Measurements from ENCODE around the gene ISOC2. TPM values are rescaled to one million over a fixed set of nuclear protein-coding genes. Genes with fewer than 3 reads are reported as not detected.

Gene ISOC2
- total RNA-seq, 1 experiment from 2014 or later = 102 TPM

Other genes with a start within 250 kb of the ISOC2 start
- 7.8 and 9.5 TPM in 2 replicates for gene TMEM86B, start 232.9 kb downstream of the ISOC2 start, total RNA-seq (2014; rRNA removed; shearing (Covaris generic); ENCODE audit: low replicate concordance)
- gene PPP6R1, start 202.6 kb downstream of the ISOC2 start, total RNA-seq (2014; rRNA removed; shearing (Covaris generic); ENCODE audit: low replicate concordance) = 134 and 231 TPM in 2 replicates
- gene HSPBP1, start 181.5 kb downstream of the ISOC2 start, total RNA-seq (2014; rRNA removed; shearing (Covaris generic); ENCODE audit: low replicate concordance) = 35.0 and 62.5 TPM in 2 replicates
- gene BRSK1, start 177.6 kb downstream of the ISOC2 start, total RNA-seq (2014; rRNA removed; shearing (Covaris generic); ENCODE audit: low replicate concordance) = 15.5 and 31.0 TPM in 2 replicates
- 0.61 TPM in 1 of 2 replicates, not detected in the other for gene TMEM150B, start 136.3 kb downstream of the ISOC2 start, total RNA-seq (2014; rRNA removed; shearing (Covaris generic); ENCODE audit: low replicate concordance)
- 10.3 and 46.1 TPM in 2 replicates for gene KMT5C, start 121.8 kb downstream of the ISOC2 start, total RNA-seq (2014; rRNA removed; shearing (Covaris generic); ENCODE audit: low replicate concordance)
- not detected in 2 replicates for gene COX6B2, start 106.9 kb downstream of the ISOC2 start, total RNA-seq (2014; rRNA removed; shearing (Covaris generic); ENCODE audit: low replicate concordance)
- gene GARIN5B, start 98.4 kb downstream of the ISOC2 start, total RNA-seq (2014; rRNA removed; shearing (Covaris generic); ENCODE audit: low replicate concordance) = not detected in 2 replicates
- gene IL11, start 91.2 kb downstream of the ISOC2 start, total RNA-seq (2014; rRNA removed; shearing (Covaris generic); ENCODE audit: low replicate concordance) = 0.40 and 0.41 TPM in 2 replicates
- gene TMEM190, start 84.8 kb downstream of the ISOC2 start, total RNA-seq (2014; rRNA removed; shearing (Covaris generic); ENCODE audit: low replicate concordance) = not detected in 2 replicates
- gene TMEM238, start 77.3 kb downstream of the ISOC2 start, total RNA-seq (2014; rRNA removed; shearing (Covaris generic); ENCODE audit: low replicate concordance) = 0.89 and 8.0 TPM in 2 replicates
- gene RPL28, start 75.7 kb downstream of the ISOC2 start, total RNA-seq (2014; rRNA removed; shearing (Covaris generic); ENCODE audit: low replicate concordance) = 959 and 1,311 TPM in 2 replicates
- 291 and 1,094 TPM in 2 replicates for gene UBE2S, start 53.9 kb downstream of the ISOC2 start, total RNA-seq (2014; rRNA removed; shearing (Covaris generic); ENCODE audit: low replicate concordance)
- not detected in 2 replicates for gene SHISA7, start 18.3 kb downstream of the ISOC2 start, total RNA-seq (2014; rRNA removed; shearing (Covaris generic); ENCODE audit: low replicate concordance)
- gene C19orf85, start 3.1 kb upstream of the ISOC2 start, total RNA-seq (2014; rRNA removed; shearing (Covaris generic); ENCODE audit: low replicate concordance) = not detected in 2 replicates
- gene ZNF628, start 15.0 kb upstream of the ISOC2 start, total RNA-seq (2014; rRNA removed; shearing (Covaris generic); ENCODE audit: low replicate concordance) = 1.1 and 6.2 TPM in 2 replicates
- gene NAT14, start 23.5 kb upstream of the ISOC2 start, total RNA-seq (2014; rRNA removed; shearing (Covaris generic); ENCODE audit: low replicate concordance) = 29.7 and 57.2 TPM in 2 replicates
- gene SSC5D, start 26.8 kb upstream of the ISOC2 start, total RNA-seq (2014; rRNA removed; shearing (Covaris generic); ENCODE audit: low replicate concordance) = 1.0 TPM in 1 of 2 replicates, not detected in the other
- gene SBK2, start 75.5 kb upstream of the ISOC2 start, total RNA-seq (2014; rRNA removed; shearing (Covaris generic); ENCODE audit: low replicate concordance) = not detected in 2 replicates
- gene SBK3, start 83.9 kb upstream of the ISOC2 start, total RNA-seq (2014; rRNA removed; shearing (Covaris generic); ENCODE audit: low replicate concordance) = not detected in 2 replicates
- 5.0 and 8.5 TPM in 2 replicates for gene ZNF579, start 119.2 kb upstream of the ISOC2 start, total RNA-seq (2014; rRNA removed; shearing (Covaris generic); ENCODE audit: low replicate concordance)
- gene FIZ1, start 137.9 kb upstream of the ISOC2 start, total RNA-seq (2014; rRNA removed; shearing (Covaris generic); ENCODE audit: low replicate concordance) = 6.4 and 12.2 TPM in 2 replicates
- 8.4 and 20.3 TPM in 2 replicates for gene ZNF524, start 138.6 kb upstream of the ISOC2 start, total RNA-seq (2014; rRNA removed; shearing (Covaris generic); ENCODE audit: low replicate concordance)
- 3.6 and 8.6 TPM in 2 replicates for gene ZNF865, start 144.0 kb upstream of the ISOC2 start, total RNA-seq (2014; rRNA removed; shearing (Covaris generic); ENCODE audit: low replicate concordance)
- gene ZNF784, start 162.9 kb upstream of the ISOC2 start, total RNA-seq (2014; rRNA removed; shearing (Covaris generic); ENCODE audit: low replicate concordance) = 2.8 and 3.5 TPM in 2 replicates
- gene ZNF580, start 179.4 kb upstream of the ISOC2 start, total RNA-seq (2014; rRNA removed; shearing (Covaris generic); ENCODE audit: low replicate concordance) = 44.3 and 47.5 TPM in 2 replicates
- 119 and 128 TPM in 2 replicates for gene ZNF581, start 182.0 kb upstream of the ISOC2 start, total RNA-seq (2014; rRNA removed; shearing (Covaris generic); ENCODE audit: low replicate concordance)
- 26.2 and 54.8 TPM in 2 replicates for gene CCDC106, start 186.6 kb upstream of the ISOC2 start, total RNA-seq (2014; rRNA removed; shearing (Covaris generic); ENCODE audit: low replicate concordance)
- gene U2AF2, start 193.4 kb upstream of the ISOC2 start, total RNA-seq (2014; rRNA removed; shearing (Covaris generic); ENCODE audit: low replicate concordance) = 107 and 272 TPM in 2 replicates
- gene EPN1, start 213.6 kb upstream of the ISOC2 start, total RNA-seq (2014; rRNA removed; shearing (Covaris generic); ENCODE audit: low replicate concordance) = 21.2 and 52.5 TPM in 2 replicates

All from Karpas-422 (cell line).